ENCODE results near the gene OR4M1.
"Not testable (repeated sequence)": the region's sequence is repeated elsewhere in the genome, so short reads cannot be mapped to it uniquely, and the experiment has no call there.

OR4M1 gene

GRCh38 chr14:19773204-19773603, at the start of gene OR4M1:
Gene OR4M1, plus strand, starts transcription at chr14:19773504. Its CDS starts 6,819 bp downstream, at chr14:19780323.
- DNase-seq: not testable (repeated sequence)

GRCh38 chr14:19729359-19729758, 43.9 kb upstream of the OR4M1 start:
- no peak for DNase-seq

- no peak for DNase-seq
Measured at GRCh38 chr14:19729763-19730162, 43.5 kb upstream of the OR4M1 start.

GRCh38 chr14:19733893-19734292, 39.4 kb upstream of the OR4M1 start:
- not testable (repeated sequence) for DNase-seq

- DNase-seq: no peak
Measured at GRCh38 chr14:19743256-19743655, 30.0 kb upstream of the OR4M1 start, which contains the start of gene OR4Q3. Gene OR4Q3, plus strand, starts transcription at chr14:19743571.

- not testable (repeated sequence) for DNase-seq
Measured at GRCh38 chr14:19752316-19752715, 21.0 kb upstream of the OR4M1 start.

- DNase-seq: no peak
Measured at GRCh38 chr14:19754172-19754571, 19.1 kb upstream of the OR4M1 start.

- DNase-seq: not testable (repeated sequence)
Measured at GRCh38 chr14:19771491-19771890, 1.8 kb upstream of the OR4M1 start.

- DNase-seq: no peak
Measured at GRCh38 chr14:19771895-19772430, 1.3 kb upstream of the OR4M1 start.

GRCh38 chr14:19772454-19772853, 850 bp upstream of the OR4M1 start:
- DNase-seq: not testable (repeated sequence)

GRCh38 chr14:19775587-19775986, 2.3 kb downstream of the OR4M1 start:
- DNase-seq: no peak

- not testable (repeated sequence) for DNase-seq
Measured at GRCh38 chr14:19785848-19786247, 12.5 kb downstream of the OR4M1 start.

- DNase-seq: not testable (repeated sequence)
Measured at GRCh38 chr14:19787318-19787717, 14.0 kb downstream of the OR4M1 start.

GRCh38 chr14:19788150-19788549, 14.8 kb downstream of the OR4M1 start:
- not testable (repeated sequence) for DNase-seq

GRCh38 chr14:19796520-19797108, 23.3 kb downstream of the OR4M1 start:
- DNase-seq: not testable (repeated sequence)

- no peak for DNase-seq
Measured at GRCh38 chr14:19799880-19800279, 26.6 kb downstream of the OR4M1 start.

- DNase-seq: no peak
Measured at GRCh38 chr14:19800282-19801117, 27.2 kb downstream of the OR4M1 start.

GRCh38 chr14:19801118-19801464, 27.8 kb downstream of the OR4M1 start:
- DNase-seq: no peak

GRCh38 chr14:19803470-19803869, 30.2 kb downstream of the OR4M1 start, which contains the start of gene OR4N2:
Gene OR4N2, plus strand, starts transcription at chr14:19803770. Its CDS starts 23,679 bp downstream, at chr14:19827449.
- not testable (repeated sequence) for DNase-seq

- DNase-seq: not testable (repeated sequence)
Measured at GRCh38 chr14:19813171-19813920, 40.0 kb downstream of the OR4M1 start.

GRCh38 chr14:19819879-19820278, 46.6 kb downstream of the OR4M1 start:
- not testable (repeated sequence) for DNase-seq

- not testable (repeated sequence) for DNase-seq
Measured at GRCh38 chr14:19821016-19821415, 47.7 kb downstream of the OR4M1 start.

- no peak for DNase-seq
Measured at GRCh38 chr14:19823178-19823577, 49.9 kb downstream of the OR4M1 start.

All from NCI-H1436 (cell line).